Naive thymus-derived CD8-positive, alpha-beta T cell (primary cell): ENCODE data around the gene OSCP1. TPM values are rescaled to one million over a fixed set of nuclear protein-coding genes. Genes with fewer than 3 reads are reported as not detected.

ENCODE experiments used
- ATAC-seq, 2 donors: fragments of 150-1000 bp; cut with Tn5 transposase in 1 of 2; sonication (Bioruptor Pico), chemical (Tn5 transposase) in 1 of 2; 1 replicate in 1 of 2; 2 replicates in 1 of 2; pipeline ENCODE4 v1.10.0; 2021; ENCODE audit warnings: mild to moderate bottlenecking in 2 of 2, moderate library complexity in 2 of 2
- POLR2A ChIA-PET: fragments of 350-600 bp; sonication (Branson Sonifier 250); formaldehyde crosslinking; loops from one replicate; lab custom pipeline; 2021; ENCODE audit warnings: antibody characterized with exemption; lab: Charles Lee
- DNase-seq, 10 donors: peaks; one replicate each; pipeline versions ENCODE4 v3.0.0 to v3.0.0-alpha.2; 2020 to 2022
- H3K27ac Mint-ChIP-seq, 10 donors: one replicate each; pipeline ENCODE4 v1.8.0; 2020 to 2022; ENCODE audit warnings: mild to moderate bottlenecking in 10 of 10, mixed read lengths in 10 of 10, moderate library complexity in 4 of 10, inconsistent platforms in 1 of 10
- H3K27me3 Mint-ChIP-seq, 5 donors: one replicate each; pipeline ENCODE4 v1.8.0; 2021 to 2022; ENCODE audit warnings: mixed read lengths in 5 of 5
- H3K36me3 Mint-ChIP-seq, 3 donors: one replicate each; pipeline ENCODE4 v1.8.0; 2020 to 2022; ENCODE audit warnings: mixed read lengths in 3 of 3, mild to moderate bottlenecking in 2 of 3, inconsistent platforms in 1 of 3
- H3K4me1 Mint-ChIP-seq, 4 donors: one replicate each; pipeline ENCODE4 v1.8.0; 2021 to 2022; ENCODE audit warnings: mixed read lengths in 4 of 4
- H3K4me3 Mint-ChIP-seq, 10 donors: one replicate each; pipeline ENCODE4 v1.8.0; 2020 to 2022; ENCODE audit warnings: mild to moderate bottlenecking in 10 of 10, mixed read lengths in 10 of 10, moderate library complexity in 6 of 10, inconsistent platforms in 1 of 10
- H3K9me3 Mint-ChIP-seq, 9 donors: one replicate each; pipeline ENCODE4 v1.8.0; 2020 to 2022; ENCODE audit warnings: mixed read lengths in 9 of 9, mild to moderate bottlenecking in 3 of 9, inconsistent platforms in 1 of 9, moderate library complexity in 1 of 9
- polyA plus RNA-seq, 3 donors: library from polyadenylated mRNA; unstranded; fragments of 300-500 nt; fragmentation: Illumina TruSeq; gene quantifications; one replicate each; pipeline ENCODE4 v1.2.3, GENCODE V29; 2021
- total RNA-seq, 8 experiments: library from RNA in 2 of 8; stranded (reverse) in 2 of 8; gene quantifications; one replicate each; pipeline ENCODE4 v1.2.3 and lab custom pipeline; 2021 to 2026

OSCP1 gene
- total and polyA plus RNA-seq, 5 experiments from 2014 or later, result 0.24 to 1.7 (median 1.4) TPM

GRCh38 chr1:36385410-36386264 is 64.6 kb downstream of the OSCP1 start, which contains the start of gene STK40:
STK40 (minus strand) TSS chr1:36385924; CDS start chr1:36361332, 24,592 bp downstream.
- no peaks in the 10 kb centered on the region for H3K27me3 Mint-ChIP-seq
- POLR2A ChIA-PET, result interaction anchor here (0.8 to 5.1 kb wide), 11 partner anchors 7 to 236 kb away, joined by 3 to 59 read pairs (median 4); partner anchors contain the start of genes LSM10, MAP7D1, OSCP1 and THRAP3
- ATAC-seq, result peak; percentile 90 to 93
- H3K9me3 Mint-ChIP-seq, result no peaks in the 10 kb centered on the region
- H3K36me3 Mint-ChIP-seq, result peaks cover 0 to 23% (median 0%) of the 10 kb centered on the region in 3 donors
- H3K4me1 Mint-ChIP-seq, result peaks cover 35 to 78% (median 56%) of the 10 kb centered on the region in 4 donors
- DNase-seq, result peak; percentile 90 to 99 (median 98)
- peak within 1 kb of the TSS; percentile 95 to 98 (median 96) for H3K27ac Mint-ChIP-seq
- peak within 1 kb of the TSS; percentile 80 to 96 (median 92) for H3K4me3 Mint-ChIP-seq

GRCh38 chr1:36384542-36385409 is 65.5 kb downstream of the OSCP1 start:
- H3K9me3 Mint-ChIP-seq, result no peaks in the 10 kb centered on the region
- ATAC-seq (peak in 1 of 2 donors; percentile 17), DNase-seq (peak in 8 of 10 donors; percentile 24 to 68 (median 44))
- H3K27me3 Mint-ChIP-seq, result no peaks in the 10 kb centered on the region
- peak overlapping the region; percentile 85 to 97 (median 95) for H3K27ac Mint-ChIP-seq
- peaks cover 37 to 78% (median 63%) of the 10 kb centered on the region in 4 donors for H3K4me1 Mint-ChIP-seq
- peaks cover 0 to 15% (median 0%) of the 10 kb centered on the region in 3 donors for H3K36me3 Mint-ChIP-seq
- POLR2A ChIA-PET, result interaction anchor here (0.8 to 5.1 kb wide), 5 partner anchors 14 to 229 kb away, joined by 3 to 59 read pairs (median 5); partner anchors contain the start of genes LSM10 and MAP7D1
- peak overlapping the region; percentile 80 to 96 (median 92) for H3K4me3 Mint-ChIP-seq

GRCh38 chr1:36383240-36383639 is 67.0 kb downstream of the OSCP1 start:
- Mint-ChIP-seq H3K36me3 (peaks cover 0 to 9% (median 2%) of the 10 kb centered on the region in 3 donors), H3K9me3 (no peaks in the 10 kb centered on the region), H3K4me3 (peak overlapping the region in 5 of 10 donors; percentile 12 to 80 (median 35)), H3K4me1 (peaks cover 45 to 83% (median 72%) of the 10 kb centered on the region in 4 donors), H3K27ac (peak overlapping the region in 8 of 10 donors; percentile 25 to 85 (median 70)), H3K27me3 (no peaks in the 10 kb centered on the region)
- POLR2A ChIA-PET, result interaction anchor here (5.1 kb wide), 1 partner anchor 16 kb away, joined by 59 read pairs; the partner anchor contains the start of gene LSM10
- ATAC-seq (no peak), DNase-seq (no peak)

GRCh38 chr1:36382669-36383068 is 67.6 kb downstream of the OSCP1 start:
- ATAC-seq (no peak), DNase-seq (no peak)
- Mint-ChIP-seq H3K4me1 (peaks cover 45 to 86% (median 76%) of the 10 kb centered on the region in 4 donors), H3K4me3 (peak overlapping the region in 1 of 10 donors; percentile 8), H3K9me3 (no peaks in the 10 kb centered on the region), H3K27ac (peak overlapping the region in 3 of 10 donors; percentile 19 to 44 (median 28)), H3K36me3 (peaks cover 0 to 9% (median 2%) of the 10 kb centered on the region in 3 donors), H3K27me3 (no peaks in the 10 kb centered on the region)
- POLR2A ChIA-PET, result interaction anchor here (5.1 kb wide), 1 partner anchor 16 kb away, joined by 59 read pairs; the partner anchor contains the start of gene LSM10

- Mint-ChIP-seq H3K27ac (peak overlapping the region in 7 of 10 donors; percentile 8 to 86 (median 27)), H3K27me3 (no peaks in the 10 kb centered on the region), H3K36me3 (peaks cover 0 to 9% (median 2%) of the 10 kb centered on the region in 3 donors), H3K4me3 (peak overlapping the region in 1 of 10 donors; percentile 19), H3K4me1 (peaks cover 42 to 85% (median 79%) of the 10 kb centered on the region in 4 donors), H3K9me3 (no peaks in the 10 kb centered on the region)
- no peak for DNase-seq
- ATAC-seq, result no peak
- POLR2A ChIA-PET, result no interaction called here
These were observed 68.0 kb downstream of the OSCP1 start for GRCh38 chr1:36382231-36382630.

GRCh38 chr1:36381405-36381804 is 68.8 kb downstream of the OSCP1 start:
- peak overlapping the region in 8 of 10 donors; percentile 9 to 86 (median 77) for H3K27ac Mint-ChIP-seq
- H3K4me1 Mint-ChIP-seq, result peaks cover 41 to 78% (median 75%) of the 10 kb centered on the region in 4 donors
- ATAC-seq (no peak), DNase-seq (peak in 1 of 10 donors; percentile 3)
- no peak overlapping the region for H3K4me3 Mint-ChIP-seq
- H3K27me3 Mint-ChIP-seq, result no peaks in the 10 kb centered on the region
- H3K9me3 Mint-ChIP-seq, result no peaks in the 10 kb centered on the region
- peaks cover 0 to 9% (median 2%) of the 10 kb centered on the region in 3 donors for H3K36me3 Mint-ChIP-seq
- POLR2A ChIA-PET, result no interaction called here

GRCh38 chr1:36380782-36381181 is 69.5 kb downstream of the OSCP1 start:
- POLR2A ChIA-PET, result interaction anchor here (0.6 kb wide), 2 partner anchors 70 to 159 kb away, joined by 3 to 4 read pairs; no protein-coding TSS in a partner anchor
- no peak for ATAC-seq
- peak in 1 of 10 donors; percentile 30 for DNase-seq
- Mint-ChIP-seq H3K9me3 (no peaks in the 10 kb centered on the region), H3K27ac (peak overlapping the region; percentile 33 to 85 (median 74)), H3K36me3 (peaks cover 0 to 12% (median 2%) of the 10 kb centered on the region in 3 donors), H3K27me3 (no peaks in the 10 kb centered on the region), H3K4me3 (peak overlapping the region in 1 of 10 donors; percentile 19), H3K4me1 (peaks cover 36 to 82% (median 75%) of the 10 kb centered on the region in 4 donors)

- POLR2A ChIA-PET, result interaction anchor here (0.6 kb wide), 2 partner anchors 71 to 159 kb away, joined by 3 to 4 read pairs; no protein-coding TSS in a partner anchor
- peak in 1 of 10 donors; percentile 26 for DNase-seq
- Mint-ChIP-seq H3K27me3 (no peaks in the 10 kb centered on the region), H3K4me3 (no peak overlapping the region), H3K36me3 (peaks cover 0 to 12% (median 2%) of the 10 kb centered on the region in 3 donors), H3K27ac (peak overlapping the region; percentile 25 to 83 (median 68)), H3K9me3 (no peaks in the 10 kb centered on the region), H3K4me1 (peaks cover 36 to 88% (median 76%) of the 10 kb centered on the region in 4 donors)
- ATAC-seq, result no peak
These were observed 70.1 kb downstream of the OSCP1 start for GRCh38 chr1:36380143-36380619.

GRCh38 chr1:36377791-36378492 is 72.3 kb downstream of the OSCP1 start:
- DNase-seq (no peak), ATAC-seq (peak in 1 of 2 donors; percentile 42)
- Mint-ChIP-seq H3K4me1 (peaks cover 37 to 91% (median 76%) of the 10 kb centered on the region in 4 donors), H3K27me3 (no peaks in the 10 kb centered on the region), H3K9me3 (no peaks in the 10 kb centered on the region), H3K27ac (peak overlapping the region; percentile 75 to 94 (median 81)), H3K36me3 (peaks cover 0 to 9% (median 2%) of the 10 kb centered on the region in 3 donors), H3K4me3 (peak overlapping the region in 2 of 10 donors; percentile 19 to 47)
- POLR2A ChIA-PET, result interaction anchor here (0.6 to 1.8 kb wide), 4 partner anchors 9 to 217 kb away, joined by 3 to 5 read pairs (median 4); no protein-coding TSS in a partner anchor

- ATAC-seq, result no peak
- Mint-ChIP-seq H3K9me3 (no peaks in the 10 kb centered on the region), H3K4me3 (no peak overlapping the region), H3K4me1 (peaks cover 22 to 81% (median 59%) of the 10 kb centered on the region in 4 donors), H3K27ac (peak overlapping the region in 8 of 10 donors; percentile 24 to 93 (median 62)), H3K36me3 (peaks cover 0 to 3% (median 0%) of the 10 kb centered on the region in 3 donors), H3K27me3 (no peaks in the 10 kb centered on the region)
- DNase-seq, result no peak
- POLR2A ChIA-PET, result interaction anchor here (0.6 kb wide), 2 partner anchors 21 to 425 kb away, joined by 3 read pairs; no protein-coding TSS in a partner anchor
These were observed 77.6 kb downstream of the OSCP1 start for GRCh38 chr1:36372617-36373016.
